Measurements from ENCODE around the gene FAM131A.

The FAM131A gene

DNA sequence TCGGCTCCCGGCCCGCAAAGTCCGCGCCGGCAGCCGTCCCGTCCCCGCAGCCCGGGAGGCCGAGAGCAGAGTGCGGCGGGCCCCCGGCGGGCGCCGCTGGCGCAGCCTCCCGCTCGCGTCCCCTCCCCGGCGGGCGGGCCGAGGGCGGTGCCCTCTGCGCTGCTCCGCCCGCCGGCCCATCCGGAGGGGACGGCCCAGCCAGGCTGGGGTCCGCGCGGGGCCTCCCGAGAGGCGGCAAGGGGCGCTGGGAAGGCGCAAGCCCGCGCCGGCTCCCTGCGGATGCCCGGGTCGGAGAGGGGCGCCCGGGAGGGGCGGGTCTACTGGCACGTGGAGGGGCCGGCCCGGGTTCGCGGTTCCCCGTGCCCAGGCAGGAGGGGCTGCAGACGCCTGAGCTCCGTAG is 24.1 kb downstream of the FAM131A start, which contains the start of the genes CLCN2 and POLR2H:
Gene CLCN2, minus strand, starts transcription at position 74 of the 400 bp plus-strand sequence. CDS start 126 bp downstream, outside the sequence.
Gene POLR2H, plus strand, starts transcription at position 179 of the 400 bp plus-strand sequence. CDS start 1,783 bp downstream, outside the sequence.
- peak within 1 kb of the TSS; percentile 92 to 100 for H3K27ac ChIP-seq
- peak within 1 kb of the TSS; percentile 77 for H3K4me3 ChIP-seq
- no peak for DNase-seq (ENCODE audit: low spot score)
- TF ChIP-seq, protein P1, sequence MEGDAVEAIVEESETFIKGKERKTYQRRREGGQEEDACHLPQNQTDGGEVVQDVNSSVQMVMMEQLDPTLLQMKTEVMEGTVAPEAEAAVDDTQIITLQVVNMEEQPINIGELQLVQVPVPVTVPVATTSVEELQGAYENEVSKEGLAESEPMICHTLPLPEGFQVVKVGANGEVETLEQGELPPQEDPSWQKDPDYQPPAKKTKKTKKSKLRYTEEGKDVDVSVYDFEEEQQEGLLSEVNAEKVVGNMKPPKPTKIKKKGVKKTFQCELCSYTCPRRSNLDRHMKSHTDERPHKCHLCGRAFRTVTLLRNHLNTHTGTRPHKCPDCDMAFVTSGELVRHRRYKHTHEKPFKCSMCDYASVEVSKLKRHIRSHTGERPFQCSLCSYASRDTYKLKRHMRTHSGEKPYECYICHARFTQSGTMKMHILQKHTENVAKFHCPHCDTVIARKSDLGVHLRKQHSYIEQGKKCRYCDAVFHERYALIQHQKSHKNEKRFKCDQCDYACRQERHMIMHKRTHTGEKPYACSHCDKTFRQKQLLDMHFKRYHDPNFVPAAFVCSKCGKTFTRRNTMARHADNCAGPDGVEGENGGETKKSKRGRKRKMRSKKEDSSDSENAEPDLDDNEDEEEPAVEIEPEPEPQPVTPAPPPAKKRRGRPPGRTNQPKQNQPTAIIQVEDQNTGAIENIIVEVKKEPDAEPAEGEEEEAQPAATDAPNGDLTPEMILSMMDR (IDR thresholded peaks at IDR 0.05) = no peak

DNA sequence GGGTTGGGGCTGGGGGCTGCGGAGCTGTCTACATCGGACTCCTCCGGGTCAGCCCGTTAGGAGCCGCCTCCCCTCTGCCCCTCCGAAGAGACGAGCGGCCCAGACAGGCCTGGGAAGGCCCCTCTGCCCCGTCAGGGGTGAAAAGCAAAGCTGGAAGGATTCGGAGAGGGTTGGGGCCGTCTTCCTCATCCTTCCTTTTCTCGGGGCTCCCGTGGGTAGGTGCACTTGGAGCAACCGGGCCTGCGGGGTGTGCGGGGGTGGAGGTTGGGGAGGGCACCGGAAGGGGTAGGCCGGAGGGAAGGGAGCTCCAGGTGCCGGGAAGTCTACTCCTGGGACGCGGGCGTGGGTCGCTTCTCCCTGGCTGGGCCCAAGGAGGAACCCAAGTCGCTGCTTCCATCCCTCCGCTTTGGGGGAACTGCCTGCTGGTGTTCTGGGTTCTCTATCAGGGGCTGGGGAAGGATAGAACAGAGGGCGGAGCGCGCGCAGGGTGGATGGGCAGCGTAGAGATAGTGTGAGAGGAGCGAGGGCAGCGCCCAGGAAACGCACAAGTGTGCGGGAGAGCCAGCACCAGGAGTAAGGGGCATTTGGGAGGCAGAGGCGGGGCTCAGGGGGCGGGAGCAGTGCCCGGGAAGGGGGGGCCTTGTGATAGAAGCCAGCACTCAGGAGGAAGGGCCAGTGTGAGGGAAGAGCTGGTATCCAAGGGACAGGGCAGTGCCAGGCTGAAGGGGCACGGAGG is 24.7 kb downstream of the FAM131A start:
- peak overlapping the region; percentile 92 to 100 for H3K27ac ChIP-seq
- H3K4me3 ChIP-seq = peak overlapping the region; percentile 77
- TF ChIP-seq, protein P1 (IDR thresholded peaks at IDR 0.05) = no peak
- peak; percentile 89 for DNase-seq (ENCODE audit: low spot score)

DNA sequence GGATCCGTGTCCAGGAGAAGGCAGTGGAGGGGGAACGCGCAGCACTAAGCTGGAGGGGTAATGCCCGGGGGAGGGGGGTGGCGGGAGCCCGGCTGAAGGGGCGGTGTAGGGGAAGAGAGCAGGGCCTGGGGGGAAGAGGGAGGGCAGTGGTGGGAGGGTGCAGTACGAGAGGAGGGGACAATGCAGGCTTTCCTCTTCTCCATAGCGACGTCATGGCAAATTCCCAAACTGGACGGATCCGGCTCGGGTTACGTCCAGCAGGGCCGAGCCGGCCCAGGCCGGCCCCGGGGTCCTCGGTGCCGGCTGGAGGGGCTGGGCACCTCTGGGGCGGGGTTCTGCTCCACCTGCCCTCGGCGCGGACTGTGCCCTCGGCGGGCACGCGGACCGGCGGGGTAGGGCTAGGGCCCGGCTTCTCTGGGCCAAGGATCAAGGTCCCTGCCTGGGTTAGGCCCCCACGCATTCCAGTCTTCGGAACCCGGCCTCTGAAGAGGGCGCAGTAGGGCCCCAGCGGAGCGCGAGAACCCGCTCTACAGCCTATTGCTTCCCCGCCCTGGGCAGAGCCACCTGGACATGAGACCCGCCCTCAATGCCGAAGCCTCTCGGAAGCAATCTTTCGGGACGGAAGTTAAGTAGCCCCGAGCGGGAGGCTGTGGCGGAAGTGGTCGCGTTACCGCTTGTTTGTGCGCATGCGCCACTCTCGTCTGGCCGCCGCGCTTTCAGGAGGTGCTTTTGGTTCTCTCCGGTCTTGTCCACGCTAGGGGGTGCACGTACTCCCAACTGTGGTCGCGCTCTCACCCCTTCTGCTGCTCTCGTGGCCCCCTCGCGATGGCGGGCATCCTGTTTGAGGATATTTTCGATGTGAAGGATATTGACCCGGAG is 25.5 kb downstream of the FAM131A start:
- peak; percentile 96 for DNase-seq (ENCODE audit: low spot score)
- TF ChIP-seq, protein P1 (IDR thresholded peaks at IDR 0.05) = no peak
- Histone ChIP-seq H3K4me3 (peak overlapping the region; percentile 77), H3K27ac (peak overlapping the region; percentile 92 to 100)

DNA sequence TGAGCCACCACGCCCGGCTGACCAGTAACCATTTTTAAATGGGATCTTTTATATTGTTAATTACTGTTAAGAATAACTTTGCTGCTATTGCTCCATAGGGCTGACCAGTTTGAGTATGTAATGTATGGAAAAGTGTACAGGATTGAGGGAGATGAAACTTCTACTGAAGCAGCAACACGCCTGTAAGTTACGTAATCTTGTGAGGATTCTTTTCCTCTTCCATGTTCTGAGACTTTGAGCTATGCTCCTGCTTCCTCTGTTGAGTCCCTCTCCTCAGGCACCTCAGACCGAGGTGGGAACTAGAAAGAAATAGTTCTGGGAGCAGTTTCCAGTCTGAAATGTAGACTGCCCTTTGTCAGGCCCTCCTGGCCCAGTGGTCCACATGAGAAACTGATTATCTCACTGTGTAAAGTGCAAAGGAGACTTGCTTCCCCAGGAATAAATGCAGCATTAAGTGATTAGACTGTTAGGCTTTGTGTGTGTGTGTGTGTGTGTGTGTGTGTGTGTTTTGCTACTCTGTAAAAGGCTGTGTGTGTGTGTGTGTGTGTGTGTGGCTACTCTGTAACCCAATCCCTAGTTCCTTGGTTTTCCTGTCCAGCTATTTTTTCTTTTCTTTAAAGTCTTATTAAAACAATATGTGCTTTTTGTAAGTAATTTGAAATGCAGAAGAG is 29.4 kb downstream of the FAM131A start:
- DNase-seq (ENCODE audit: low spot score) = no peak
- H3K4me3 ChIP-seq = no peak overlapping the region
- TF ChIP-seq, protein P1 (IDR thresholded peaks at IDR 0.05) = no peak
- H3K27ac ChIP-seq = no peak overlapping the region

DNA sequence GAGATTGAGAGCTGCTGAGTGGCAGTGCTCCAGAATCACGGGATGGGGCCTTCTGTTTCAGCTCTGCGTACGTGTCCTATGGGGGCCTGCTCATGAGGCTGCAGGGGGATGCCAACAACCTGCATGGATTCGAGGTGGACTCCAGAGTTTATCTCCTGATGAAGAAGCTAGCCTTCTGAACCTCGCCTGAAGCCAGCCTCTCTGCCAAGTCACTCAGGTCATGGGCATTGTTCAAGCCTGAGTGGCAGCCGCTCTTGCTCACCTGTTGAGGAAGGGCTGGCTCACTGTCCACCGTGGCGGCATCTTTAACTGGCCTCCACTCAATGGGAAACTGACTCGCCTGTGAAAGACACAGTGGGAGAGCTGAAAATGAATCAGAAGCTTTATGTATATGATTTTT is 30.7 kb downstream of the FAM131A start:
- H3K27ac ChIP-seq = peak overlapping the region; percentile 4 to 76
- TF ChIP-seq, protein P1 (IDR thresholded peaks at IDR 0.05) = no peak

DNA sequence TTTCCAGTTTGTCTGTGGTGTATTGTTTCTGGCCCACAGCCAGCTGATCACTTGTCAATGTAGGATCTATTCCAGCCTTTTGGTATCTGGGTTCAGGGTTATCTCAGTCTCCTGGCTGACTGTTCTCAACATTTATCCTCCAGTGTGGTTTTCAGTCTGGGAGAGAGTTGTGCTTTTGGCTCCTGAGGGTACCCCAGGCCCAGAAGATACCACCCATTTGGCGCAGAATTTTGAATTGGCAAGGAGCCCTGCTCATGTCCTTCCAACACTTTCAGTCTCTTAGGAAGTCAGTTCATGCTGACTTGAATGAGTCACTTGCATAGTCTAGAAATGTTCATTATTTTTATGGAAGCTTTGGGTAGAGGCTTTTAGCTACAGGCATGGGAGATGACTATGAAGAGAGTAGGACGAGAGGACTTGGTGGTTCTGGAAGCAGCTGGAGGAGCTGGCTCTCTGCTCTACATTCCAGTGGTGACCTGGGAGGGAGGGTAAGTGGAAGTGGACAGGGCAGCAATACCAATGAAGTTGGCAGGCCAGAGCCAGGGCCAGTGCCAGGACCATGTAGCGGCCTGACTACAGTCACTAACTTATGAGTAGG is 31.3 kb downstream of the FAM131A start:
- DNase-seq (ENCODE audit: low spot score) = no peak
- Histone ChIP-seq H3K27ac (peak overlapping the region; percentile 54 to 76), H3K4me3 (no peak overlapping the region)
- TF ChIP-seq, protein P1 (IDR thresholded peaks at IDR 0.05) = no peak

More for the DNA sequence above, 30.7 kb downstream of the FAM131A start:
- no peak overlapping the region for H3K4me3 ChIP-seq
- no peak for DNase-seq (ENCODE audit: low spot score)

Data from coronary artery (tissue), 2 donors.